PFSK-1 (cell line): Measurements from ENCODE around the gene TRPV5.

Source experiments
- FOXP2 ChIP-seq: optimal IDR thresholded peaks from 2 replicates; pipeline ENCODE3; 2011; ENCODE audit warnings: borderline replicate concordance, control low read depth, inconsistent platforms; ENCODE audit not compliant: insufficient read depth; ENCODE audit errors: extremely low read length, extremely low read depth
- POLR2AphosphoS5 ChIP-seq: IDR thresholded peaks from 2 replicates; pipeline ENCODE4 v1.6.1; 2012; ENCODE audit warnings: low read depth, mild to moderate bottlenecking, control low read depth, low read length, moderate library complexity
- SIN3A ChIP-seq: IDR thresholded peaks from 2 replicates; pipeline ENCODE4 v1.6.1; 2012; ENCODE audit warnings: mild to moderate bottlenecking, low read length, moderate library complexity, borderline replicate concordance; ENCODE audit not compliant: insufficient read depth
- TAF1 ChIP-seq: IDR thresholded peaks from 2 replicates; pipeline ENCODE4 v1.6.1; 2012; ENCODE audit warnings: low read length, control low read depth, borderline replicate concordance; ENCODE audit not compliant: insufficient read depth
- TF ChIP-seq, protein P1 (sequence below), 2 experiments: IDR thresholded peaks; 2 replicates each; pipeline versions ENCODE4 v1.6.1 to v1.8.0; 2011 to 2012; ENCODE audit warnings: low read depth in 2 of 2, low read length in 2 of 2, control low read depth in 1 of 2, inconsistent platforms in 1 of 2, mild to moderate bottlenecking in 1 of 2, moderate library complexity in 1 of 2; ENCODE audit not compliant: insufficient read depth in 1 of 2

The TRPV5 gene

DNA sequence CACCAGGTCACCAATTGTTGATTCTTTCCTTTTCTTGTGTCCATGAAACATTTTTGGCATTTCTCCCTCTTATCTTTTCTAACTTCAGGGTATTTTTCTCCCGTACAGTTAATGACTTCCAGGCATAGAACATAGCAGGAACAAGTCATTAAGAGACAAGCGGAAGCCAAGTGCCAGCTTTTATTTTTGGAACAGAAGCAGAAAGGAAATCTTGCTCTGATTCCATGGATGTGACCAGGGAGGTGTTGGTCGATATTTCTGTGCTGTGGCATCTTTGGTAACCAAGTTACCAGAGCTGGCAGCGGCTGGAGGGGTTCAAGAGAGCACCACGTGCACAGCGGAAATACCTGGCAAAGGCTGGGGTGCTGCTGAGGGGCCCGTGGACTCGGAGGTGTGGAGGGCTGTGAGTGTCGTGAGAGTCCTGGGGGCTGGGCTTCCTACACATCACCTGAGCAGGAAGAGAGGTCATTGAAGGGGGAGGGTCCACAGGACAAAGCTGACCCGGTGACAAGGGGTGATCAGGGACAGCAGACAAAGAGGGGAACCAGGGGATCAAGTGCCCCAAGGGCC, 7.5 kb upstream of the TRPV5 start:
- no peak for TF ChIP-seq SIN3A
- TF ChIP-seq POLR2AphosphoS5: no peak
- no peak for TF ChIP-seq FOXP2
- TF ChIP-seq, protein P1, sequence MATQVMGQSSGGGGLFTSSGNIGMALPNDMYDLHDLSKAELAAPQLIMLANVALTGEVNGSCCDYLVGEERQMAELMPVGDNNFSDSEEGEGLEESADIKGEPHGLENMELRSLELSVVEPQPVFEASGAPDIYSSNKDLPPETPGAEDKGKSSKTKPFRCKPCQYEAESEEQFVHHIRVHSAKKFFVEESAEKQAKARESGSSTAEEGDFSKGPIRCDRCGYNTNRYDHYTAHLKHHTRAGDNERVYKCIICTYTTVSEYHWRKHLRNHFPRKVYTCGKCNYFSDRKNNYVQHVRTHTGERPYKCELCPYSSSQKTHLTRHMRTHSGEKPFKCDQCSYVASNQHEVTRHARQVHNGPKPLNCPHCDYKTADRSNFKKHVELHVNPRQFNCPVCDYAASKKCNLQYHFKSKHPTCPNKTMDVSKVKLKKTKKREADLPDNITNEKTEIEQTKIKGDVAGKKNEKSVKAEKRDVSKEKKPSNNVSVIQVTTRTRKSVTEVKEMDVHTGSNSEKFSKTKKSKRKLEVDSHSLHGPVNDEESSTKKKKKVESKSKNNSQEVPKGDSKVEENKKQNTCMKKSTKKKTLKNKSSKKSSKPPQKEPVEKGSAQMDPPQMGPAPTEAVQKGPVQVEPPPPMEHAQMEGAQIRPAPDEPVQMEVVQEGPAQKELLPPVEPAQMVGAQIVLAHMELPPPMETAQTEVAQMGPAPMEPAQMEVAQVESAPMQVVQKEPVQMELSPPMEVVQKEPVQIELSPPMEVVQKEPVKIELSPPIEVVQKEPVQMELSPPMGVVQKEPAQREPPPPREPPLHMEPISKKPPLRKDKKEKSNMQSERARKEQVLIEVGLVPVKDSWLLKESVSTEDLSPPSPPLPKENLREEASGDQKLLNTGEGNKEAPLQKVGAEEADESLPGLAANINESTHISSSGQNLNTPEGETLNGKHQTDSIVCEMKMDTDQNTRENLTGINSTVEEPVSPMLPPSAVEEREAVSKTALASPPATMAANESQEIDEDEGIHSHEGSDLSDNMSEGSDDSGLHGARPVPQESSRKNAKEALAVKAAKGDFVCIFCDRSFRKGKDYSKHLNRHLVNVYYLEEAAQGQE (IDR thresholded peaks at IDR 0.05; ENCODE audit: insufficient read depth in 1 of 2, low read depth in 2 of 2, low read length in 2 of 2): no peak
- TF ChIP-seq TAF1: no peak

DNA sequence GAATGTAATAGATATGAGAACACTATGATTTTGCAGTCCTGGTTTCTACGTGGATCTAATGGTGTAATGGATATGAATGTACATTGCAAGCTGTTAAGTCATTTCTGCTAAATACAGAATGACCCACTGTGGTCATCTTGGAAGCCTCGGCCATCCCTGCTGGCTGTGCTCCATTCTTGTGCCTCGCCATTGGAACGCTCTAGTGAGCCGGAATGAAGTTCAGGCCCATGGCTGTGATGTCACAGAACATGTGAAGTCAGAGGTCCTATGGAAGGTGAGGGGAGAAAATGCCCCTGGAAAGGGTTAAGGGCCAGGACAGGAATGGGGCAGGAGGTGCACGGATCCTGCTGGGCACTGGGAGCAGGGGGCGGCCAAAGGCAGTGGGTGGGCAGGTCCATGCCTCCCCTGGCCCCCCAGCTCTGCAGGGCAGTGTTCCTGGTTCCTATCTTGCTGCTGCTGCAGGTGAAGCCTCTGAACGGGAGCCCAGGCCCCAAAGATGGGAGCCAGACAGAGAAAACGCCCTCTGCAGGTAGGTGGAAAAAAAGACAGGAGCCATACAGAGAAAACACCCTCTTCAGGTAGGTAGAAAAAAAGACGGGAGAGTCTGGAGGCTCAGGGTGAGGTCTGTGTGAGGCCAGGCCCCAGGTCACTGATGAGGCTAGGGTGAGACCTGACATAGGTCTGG, 5.8 kb upstream of the TRPV5 start, which contains the start of gene LLCFC1:
Gene LLCFC1, plus strand, starts transcription at position 259 of the 685 bp plus-strand sequence. Its CDS starts 138 bp downstream, at position 397.
- TF ChIP-seq, protein P1 (IDR thresholded peaks at IDR 0.05; ENCODE audit: insufficient read depth in 1 of 2, low read depth in 2 of 2, low read length in 2 of 2): no peak
- no peak for TF ChIP-seq POLR2AphosphoS5
- no peak for TF ChIP-seq SIN3A
- no peak for TF ChIP-seq TAF1
- no peak for TF ChIP-seq FOXP2

DNA sequence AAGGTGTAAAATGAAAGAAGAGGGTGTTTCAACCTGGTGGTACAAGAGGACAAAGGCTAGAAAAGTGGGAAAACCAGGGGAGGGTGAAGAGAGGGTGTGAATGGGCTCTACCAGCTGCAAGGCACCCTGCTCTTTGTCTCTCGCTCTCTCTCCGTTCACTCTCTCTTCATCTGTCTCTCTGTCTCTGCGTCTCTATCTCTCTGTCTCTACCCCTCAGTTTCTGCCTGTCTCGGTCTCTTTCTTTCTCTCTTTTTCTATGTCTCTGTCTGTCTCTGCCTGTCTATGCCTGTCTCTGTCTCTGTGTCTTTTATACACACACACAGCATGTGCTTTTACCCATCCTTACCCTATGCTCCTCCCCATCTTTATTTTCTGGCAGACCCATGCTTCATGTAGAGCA, 5.1 kb upstream of the TRPV5 start:
- TF ChIP-seq POLR2AphosphoS5 (no peak), SIN3A (no peak), TAF1 (no peak), FOXP2 (no peak)

DNA sequence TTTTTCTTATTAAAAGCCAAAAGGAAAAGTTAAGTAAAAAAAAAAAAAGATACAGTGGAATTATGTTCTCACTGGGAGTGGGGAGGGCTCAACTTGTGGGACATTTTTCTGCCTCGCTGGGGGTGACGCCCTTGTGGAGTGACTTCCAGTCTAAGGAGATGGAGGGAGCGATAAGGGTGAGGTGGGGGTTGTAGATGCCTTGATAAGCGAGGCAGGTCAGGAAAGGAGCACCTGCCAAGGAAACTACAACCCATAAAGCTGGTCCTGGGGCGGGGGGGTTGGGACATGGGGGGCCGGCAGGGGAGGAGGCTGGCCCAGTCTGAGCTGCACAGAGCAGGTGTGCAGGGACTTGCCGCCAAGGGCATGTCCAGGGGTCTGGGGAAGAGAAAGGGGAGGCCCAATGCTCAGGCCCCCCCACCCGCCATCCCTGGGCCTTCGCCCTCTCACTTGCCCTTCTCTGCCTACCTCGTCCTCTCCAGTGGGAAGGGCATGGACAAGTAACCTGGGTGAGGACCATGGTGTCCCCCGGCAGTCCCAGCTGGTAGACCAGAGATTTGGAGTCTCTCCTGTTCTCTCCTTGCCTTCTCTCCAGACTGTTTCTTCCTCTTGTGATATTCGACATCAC, 2.5 kb upstream of the TRPV5 start:
- no peak for TF ChIP-seq FOXP2

DNA sequence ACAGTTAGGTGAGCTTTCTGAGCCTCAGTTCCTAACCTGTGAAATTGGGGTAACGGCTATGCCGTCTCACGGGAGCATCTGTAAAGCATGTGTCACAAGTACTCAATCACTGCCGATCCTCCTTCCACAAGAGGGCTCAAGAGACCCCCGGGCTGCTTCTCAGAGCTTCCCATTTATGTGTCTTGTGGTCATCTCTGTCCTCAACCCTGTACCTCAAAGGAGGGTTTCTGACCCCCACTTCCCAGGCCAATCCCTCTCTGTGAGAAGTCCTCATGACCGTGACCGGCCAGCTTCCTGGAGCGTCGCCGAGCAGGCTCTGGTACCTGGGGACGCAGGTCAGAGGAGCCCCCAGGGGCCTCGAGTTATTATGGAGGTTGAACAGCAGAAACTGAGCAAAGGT, 510 bp upstream of the TRPV5 start:
- TF ChIP-seq, protein P1 (IDR thresholded peaks at IDR 0.05; ENCODE audit: insufficient read depth in 1 of 2, low read depth in 2 of 2, low read length in 2 of 2): no peak
- TF ChIP-seq FOXP2: no peak
- no peak for TF ChIP-seq TAF1
- no peak for TF ChIP-seq POLR2AphosphoS5
- TF ChIP-seq SIN3A: no peak

DNA sequence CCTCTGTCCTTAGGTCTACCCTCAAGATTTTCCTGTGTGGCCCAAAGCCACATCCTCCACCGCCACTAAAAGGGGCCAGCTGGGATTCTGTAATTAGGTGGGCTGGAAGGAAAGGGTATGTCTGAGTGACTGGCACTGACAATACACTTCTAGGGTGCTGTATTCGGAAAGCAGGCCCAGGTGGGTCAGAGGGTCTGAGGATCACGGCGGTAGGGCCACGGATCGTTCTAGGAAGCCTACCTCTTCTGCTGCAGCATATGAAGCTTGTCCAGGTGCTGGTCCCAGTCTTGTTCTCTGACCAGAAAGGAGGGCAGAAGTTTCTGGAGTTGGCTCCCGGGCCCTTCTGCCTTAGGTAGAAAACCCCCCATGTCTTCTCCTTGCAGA, 462 bp downstream of the TRPV5 start:
- no peak for TF ChIP-seq FOXP2
- TF ChIP-seq TAF1: no peak
- TF ChIP-seq, protein P1 (IDR thresholded peaks at IDR 0.05; ENCODE audit: insufficient read depth in 1 of 2, low read depth in 2 of 2, low read length in 2 of 2): no peak
- TF ChIP-seq POLR2AphosphoS5: no peak
- TF ChIP-seq SIN3A: no peak
